ENCODE data around the gene TCF15. TPM values are rescaled to one million over a fixed set of nuclear protein-coding genes. Genes with fewer than 3 reads are reported as not detected.
A peak's percentile ranks its signal among the peaks of the same experiment; 100 is the strongest.

Gene TCF15
- total and polyA plus RNA-seq, 2 of the 13 experiments (the other 11 are each of a cell fraction or from before 2014, with no cell fraction given) = not detected

- no peak for TF ChIP-seq SNAPC5 (CRISPR knock-in tag; IDR thresholded peaks at IDR 0.05; ENCODE audit: borderline replicate concordance)
- no peak for TF ChIP-seq ZNF546 (CRISPR knock-in tag; conservative IDR thresholded peaks at IDR 0.05)
- no peak for TF ChIP-seq ZBTB21 (CRISPR knock-in tag; IDR thresholded peaks at IDR 0.05)
- TF ChIP-seq, protein P1, sequence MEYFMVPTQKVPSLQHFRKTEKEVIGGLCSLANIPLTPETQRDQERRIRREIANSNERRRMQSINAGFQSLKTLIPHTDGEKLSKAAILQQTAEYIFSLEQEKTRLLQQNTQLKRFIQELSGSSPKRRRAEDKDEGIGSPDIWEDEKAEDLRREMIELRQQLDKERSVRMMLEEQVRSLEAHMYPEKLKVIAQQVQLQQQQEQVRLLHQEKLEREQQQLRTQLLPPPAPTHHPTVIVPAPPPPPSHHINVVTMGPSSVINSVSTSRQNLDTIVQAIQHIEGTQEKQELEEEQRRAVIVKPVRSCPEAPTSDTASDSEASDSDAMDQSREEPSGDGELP (IDR thresholded peaks at IDR 0.05; ENCODE audit: borderline replicate concordance, low read depth) = peak; percentile 47; the same call in 1 of the 2 replicates
- TF ChIP-seq, protein P2, sequence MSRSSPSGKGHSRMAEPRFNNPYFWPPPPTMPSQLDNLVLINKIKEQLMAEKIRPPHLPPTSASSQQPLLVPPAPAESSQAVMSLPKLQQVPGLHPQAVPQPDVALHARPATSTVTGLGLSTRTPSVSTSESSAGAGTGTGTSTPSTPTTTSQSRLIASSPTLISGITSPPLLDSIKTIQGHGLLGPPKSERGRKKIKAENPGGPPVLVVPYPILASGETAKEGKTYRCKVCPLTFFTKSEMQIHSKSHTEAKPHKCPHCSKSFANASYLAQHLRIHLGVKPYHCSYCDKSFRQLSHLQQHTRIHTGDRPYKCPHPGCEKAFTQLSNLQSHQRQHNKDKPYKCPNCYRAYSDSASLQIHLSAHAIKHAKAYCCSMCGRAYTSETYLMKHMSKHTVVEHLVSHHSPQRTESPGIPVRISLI (CRISPR knock-in tag; IDR thresholded peaks at IDR 0.05; ENCODE audit: borderline replicate concordance) = peak; percentile 15; the same call in 1 of the 2 replicates
- TF ChIP-seq ZNF460 (CRISPR knock-in tag; IDR thresholded peaks at IDR 0.05; ENCODE audit: borderline replicate concordance) = peak; percentile 75
- TF ChIP-seq, protein P3, sequence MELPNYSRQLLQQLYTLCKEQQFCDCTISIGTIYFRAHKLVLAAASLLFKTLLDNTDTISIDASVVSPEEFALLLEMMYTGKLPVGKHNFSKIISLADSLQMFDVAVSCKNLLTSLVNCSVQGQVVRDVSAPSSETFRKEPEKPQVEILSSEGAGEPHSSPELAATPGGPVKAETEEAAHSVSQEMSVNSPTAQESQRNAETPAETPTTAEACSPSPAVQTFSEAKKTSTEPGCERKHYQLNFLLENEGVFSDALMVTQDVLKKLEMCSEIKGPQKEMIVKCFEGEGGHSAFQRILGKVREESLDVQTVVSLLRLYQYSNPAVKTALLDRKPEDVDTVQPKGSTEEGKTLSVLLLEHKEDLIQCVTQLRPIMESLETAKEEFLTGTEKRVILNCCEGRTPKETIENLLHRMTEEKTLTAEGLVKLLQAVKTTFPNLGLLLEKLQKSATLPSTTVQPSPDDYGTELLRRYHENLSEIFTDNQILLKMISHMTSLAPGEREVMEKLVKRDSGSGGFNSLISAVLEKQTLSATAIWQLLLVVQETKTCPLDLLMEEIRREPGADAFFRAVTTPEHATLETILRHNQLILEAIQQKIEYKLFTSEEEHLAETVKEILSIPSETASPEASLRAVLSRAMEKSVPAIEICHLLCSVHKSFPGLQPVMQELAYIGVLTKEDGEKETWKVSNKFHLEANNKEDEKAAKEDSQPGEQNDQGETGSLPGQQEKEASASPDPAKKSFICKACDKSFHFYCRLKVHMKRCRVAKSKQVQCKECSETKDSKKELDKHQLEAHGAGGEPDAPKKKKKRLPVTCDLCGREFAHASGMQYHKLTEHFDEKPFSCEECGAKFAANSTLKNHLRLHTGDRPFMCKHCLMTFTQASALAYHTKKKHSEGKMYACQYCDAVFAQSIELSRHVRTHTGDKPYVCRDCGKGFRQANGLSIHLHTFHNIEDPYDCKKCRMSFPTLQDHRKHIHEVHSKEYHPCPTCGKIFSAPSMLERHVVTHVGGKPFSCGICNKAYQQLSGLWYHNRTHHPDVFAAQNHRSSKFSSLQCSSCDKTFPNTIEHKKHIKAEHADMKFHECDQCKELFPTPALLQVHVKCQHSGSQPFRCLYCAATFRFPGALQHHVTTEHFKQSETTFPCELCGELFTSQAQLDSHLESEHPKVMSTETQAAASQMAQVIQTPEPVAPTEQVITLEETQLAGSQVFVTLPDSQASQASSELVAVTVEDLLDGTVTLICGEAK (IDR thresholded peaks at IDR 0.05) = no peak
- TF ChIP-seq, protein P3 (CRISPR knock-in tag; IDR thresholded peaks at IDR 0.05) = no peak
- TF ChIP-seq KLF11 (CRISPR knock-in tag; IDR thresholded peaks at IDR 0.05) = no peak
- 0 out of 2 replicates have a peak, but pooled peaks have one; percentile 28 for TF ChIP-seq ZNF143 (CRISPR knock-in tag; IDR thresholded peaks at IDR 0.05)
- TF ChIP-seq ELF3 (CRISPR knock-in tag; IDR thresholded peaks at IDR 0.05) = peak; percentile 66; the same call in 1 of the 2 replicates
- no peak for TF ChIP-seq ZNF468 (CRISPR knock-in tag; IDR thresholded peaks at IDR 0.05)
- no peak for TF ChIP-seq KLF6 (CRISPR knock-in tag; IDR thresholded peaks at IDR 0.05)
- TF ChIP-seq ZSCAN21 (CRISPR knock-in tag; IDR thresholded peaks at IDR 0.05; ENCODE audit: borderline replicate concordance) = peak; percentile 20; the same call in 1 of the 2 replicates
- TF ChIP-seq HCFC1 (IDR thresholded peaks at IDR 0.05; ENCODE audit: low read depth, low read length) = no peak
- TF ChIP-seq ZNF260 (CRISPR knock-in tag; IDR thresholded peaks at IDR 0.05; ENCODE audit: borderline replicate concordance, low read depth) = no peak
- peak; percentile 74 for TF ChIP-seq HNRNPLL (IDR thresholded peaks at IDR 0.05; ENCODE audit: low read depth, low read length, poor library complexity, severe bottlenecking)
- TF ChIP-seq ZBTB7A (CRISPR knock-in tag; IDR thresholded peaks at IDR 0.05) = peak; percentile 64
- no peak for TF ChIP-seq ZNF329 (CRISPR knock-in tag; IDR thresholded peaks at IDR 0.05; ENCODE audit: low read depth)
- TF ChIP-seq MAFF (IDR thresholded peaks at IDR 0.05; ENCODE audit: low read depth, low read length) = no peak
Observed at GRCh38 chr20:641516-641875, 31.4 kb upstream of the TCF15 start (continued).

Measured in HepG2 (cell line).